HEK293T (cell line): Measurements from ENCODE around the gene ZNF649.

Experiments used
- CTCF ChIA-PET: fragments of 350-600 bp; formaldehyde crosslinking; extraction: SDS; loops from one replicate; lab custom pipeline; 2021; ENCODE audit warnings: antibody characterized with exemption, inconsistent platforms; lab: Yijun Ruan, JAX
- POLR2A ChIA-PET: fragments of 350-600 bp; formaldehyde crosslinking; extraction: SDS; loops from one replicate; lab custom pipeline; 2020; ENCODE audit warnings: antibody characterized with exemption, inconsistent platforms; lab: Yijun Ruan, JAX
- DNase-seq: peaks from one replicate; pipeline ENCODE4 v3.0.0; 2012; ENCODE audit warnings: mixed read lengths; ENCODE audit errors: extremely low spot score
- ARNT ChIP-seq: fragments of 450-650 bp; IDR thresholded peaks from 2 replicates; pipeline ENCODE4 v1.6.1; 2017; ENCODE audit warnings: mild to moderate bottlenecking
- BHLHE40 ChIP-seq: fragments of 450-650 bp; IDR thresholded peaks from 2 replicates; pipeline ENCODE4 v1.6.1; 2016; ENCODE audit warnings: mild to moderate bottlenecking, moderate library complexity, borderline replicate concordance
- CTBP1 ChIP-seq: fragments of 450-650 bp; IDR thresholded peaks from 2 replicates; pipeline ENCODE4 v1.6.1; 2016; ENCODE audit warnings: borderline replicate concordance
- ELF4 ChIP-seq: fragments of 450-650 bp; IDR thresholded peaks from 2 replicates; pipeline ENCODE4 v1.6.1; 2017; ENCODE audit warnings: antibody characterized with exemption
- FOXA1 ChIP-seq: fragments of 450-650 bp; IDR thresholded peaks from 2 replicates; pipeline ENCODE4 v1.6.1; 2016; ENCODE audit warnings: mild to moderate bottlenecking
- FOXK2 ChIP-seq: fragments of 450-650 bp; IDR thresholded peaks from 2 replicates; pipeline ENCODE4 v1.6.1; 2016; ENCODE audit warnings: mild to moderate bottlenecking
- FOXM1 ChIP-seq: fragments of 450-650 bp; IDR thresholded peaks from 2 replicates; pipeline ENCODE4 v1.6.1; 2017; ENCODE audit warnings: mild to moderate bottlenecking, borderline replicate concordance
- HDGF ChIP-seq: fragments of 450-650 bp; IDR thresholded peaks from 2 replicates; pipeline ENCODE4 v1.6.1; 2017; ENCODE audit warnings: antibody characterized with exemption, borderline replicate concordance
- L3MBTL2 ChIP-seq: fragments of 450-650 bp; conservative IDR thresholded peaks from 2 replicates; pipeline ENCODE4 v1.6.1; 2016; ENCODE audit warnings: mild to moderate bottlenecking
- LEF1 ChIP-seq: fragments of 450-650 bp; IDR thresholded peaks from 2 replicates; pipeline ENCODE4 v1.6.1; 2017; ENCODE audit warnings: mild to moderate bottlenecking, borderline replicate concordance
- NFRKB ChIP-seq: fragments of 450-650 bp; IDR thresholded peaks from 2 replicates; pipeline ENCODE4 v1.6.1; 2016; ENCODE audit warnings: mild to moderate bottlenecking, moderate library complexity
- PKNOX1 ChIP-seq: fragments of 450-650 bp; IDR thresholded peaks from 2 replicates; pipeline ENCODE4 v1.6.1; 2016
- SP1 ChIP-seq: fragments of 450-650 bp; IDR thresholded peaks from 2 replicates; pipeline ENCODE4 v1.6.1; 2017
- SUZ12 ChIP-seq: fragments of 450-650 bp; IDR thresholded peaks from 2 replicates; pipeline ENCODE4 v1.6.1; 2016; ENCODE audit warnings: mild to moderate bottlenecking
- TARDBP ChIP-seq: fragments of 450-650 bp; IDR thresholded peaks from 2 replicates; pipeline ENCODE4 v1.6.1; 2016
- ZNF384 ChIP-seq: fragments of 450-650 bp; IDR thresholded peaks from 2 replicates; pipeline ENCODE4 v1.6.1; 2016

The ZNF649 gene

GRCh38 chr19:51889934-51890333 is 14.9 kb downstream of the ZNF649 start:
- POLR2A ChIA-PET: no interaction called here
- CTCF ChIA-PET: no interaction called here
- no peak for TF ChIP-seq NFRKB
- no peak for TF ChIP-seq FOXM1
- no peak for TF ChIP-seq ELF4
- no peak for TF ChIP-seq ARNT
- TF ChIP-seq FOXK2: no peak
- no peak for TF ChIP-seq CTBP1
- no peak for TF ChIP-seq ZNF384
- TF ChIP-seq TARDBP: no peak
- no peak for TF ChIP-seq BHLHE40

GRCh38 chr19:51887522-51888498 is 17.0 kb downstream of the ZNF649 start, which contains the start of gene ZNF577:
ZNF577 (minus strand) TSS chr19:51887951; CDS start chr19:51880382, 7,569 bp downstream.
- ChIA-PET POLR2A (no interaction called here), CTCF (no interaction called here)
- peak; percentile 23 for DNase-seq
- no peak for TF ChIP-seq TARDBP
- TF ChIP-seq HDGF: no peak
- TF ChIP-seq FOXK2: no peak
- TF ChIP-seq FOXM1: no peak
- no peak for TF ChIP-seq FOXA1
- TF ChIP-seq ZNF384: no peak
- TF ChIP-seq SP1: no peak
- no peak for TF ChIP-seq CTBP1
- TF ChIP-seq PKNOX1: no peak
- TF ChIP-seq ELF4: no peak
- TF ChIP-seq LEF1: no peak
- TF ChIP-seq SUZ12: no peak
- TF ChIP-seq L3MBTL2: no peak
- no peak for TF ChIP-seq NFRKB
- TF ChIP-seq BHLHE40: no peak
- TF ChIP-seq ARNT: no peak

More at GRCh38 chr19:51889934-51890333, 14.9 kb downstream of the ZNF649 start:
- DNase-seq: no peak

- TF ChIP-seq PKNOX1 (no peak), ZNF384 (no peak), SUZ12 (no peak), ELF4 (no peak), L3MBTL2 (no peak), ARNT (no peak), BHLHE40 (no peak), NFRKB (no peak), CTBP1 (no peak), SP1 (no peak), LEF1 (no peak), FOXM1 (no peak), HDGF (no peak), FOXA1 (no peak), FOXK2 (no peak), TARDBP (no peak)
- CTCF ChIA-PET: no interaction called here
- POLR2A ChIA-PET: no interaction called here
- no peak for DNase-seq
These were observed 20.1 kb downstream of the ZNF649 start for GRCh38 chr19:51884713-51885112.

GRCh38 chr19:51882518-51882917 is 22.3 kb downstream of the ZNF649 start:
- TF ChIP-seq FOXM1 (no peak), L3MBTL2 (no peak), TARDBP (no peak), ZNF384 (no peak), CTBP1 (no peak), SP1 (no peak), FOXK2 (no peak)
- DNase-seq: no peak
- CTCF ChIA-PET: no interaction called here
- POLR2A ChIA-PET: no interaction called here

- CTCF ChIA-PET: no interaction called here
- TF ChIP-seq FOXA1 (no peak), ZNF384 (no peak)
- POLR2A ChIA-PET: no interaction called here
- no peak for DNase-seq
These were observed 31.7 kb downstream of the ZNF649 start for GRCh38 chr19:51873097-51873496.

- TF ChIP-seq L3MBTL2: no peak
- no peak for TF ChIP-seq ARNT
- no peak for TF ChIP-seq HDGF
- TF ChIP-seq LEF1: no peak
- TF ChIP-seq NFRKB: no peak
- TF ChIP-seq BHLHE40: no peak
- no peak for TF ChIP-seq ZNF384
- no peak for TF ChIP-seq TARDBP
- TF ChIP-seq SUZ12: no peak
- POLR2A ChIA-PET: no interaction called here
- DNase-seq: no peak
- CTCF ChIA-PET: no interaction called here
These were observed 42.8 kb downstream of the ZNF649 start for GRCh38 chr19:51861870-51862622.
